ENCODE measurements around the gene BBS2. TPM values are rescaled to one million over a fixed set of nuclear protein-coding genes. Genes with fewer than 3 reads are reported as not detected.
A peak's percentile ranks its signal among the peaks of the same experiment; 100 is the strongest.

Gene BBS2
- total RNA-seq, 1 donor = 62.2 TPM

GRCh38 chr16:56513972-56514371 is 5.9 kb downstream of the BBS2 start:
- peaks cover 28% of the 10 kb centered on the region for H4K20me1 ChIP-seq (ENCODE audit: insufficient read depth, low read length)
- DNase-seq (ENCODE audit: insufficient read length, low spot score, missing footprints) = peak; percentile 60
- H3K36me3 ChIP-seq (ENCODE audit: insufficient read depth, low read length) = peaks cover 13% of the 10 kb centered on the region
- peaks cover 14% of the 10 kb centered on the region for H3K4me1 ChIP-seq (ENCODE audit: insufficient read depth, low read length)
- H3K9me3 ChIP-seq (ENCODE audit: low read depth, low read length) = no peaks in the 10 kb centered on the region
- H3K79me2 ChIP-seq (ENCODE audit: insufficient read depth, low read length) = peaks cover 63% of the 10 kb centered on the region
- H3K27ac ChIP-seq (ENCODE audit: low read depth, low read length) = no peak overlapping the region
- no peak overlapping the region for H3K4me3 ChIP-seq (ENCODE audit: insufficient read depth, low read length)
- no peaks in the 10 kb centered on the region for H3K27me3 ChIP-seq (ENCODE audit: insufficient read depth, low read length)
- TF ChIP-seq, protein P1, sequence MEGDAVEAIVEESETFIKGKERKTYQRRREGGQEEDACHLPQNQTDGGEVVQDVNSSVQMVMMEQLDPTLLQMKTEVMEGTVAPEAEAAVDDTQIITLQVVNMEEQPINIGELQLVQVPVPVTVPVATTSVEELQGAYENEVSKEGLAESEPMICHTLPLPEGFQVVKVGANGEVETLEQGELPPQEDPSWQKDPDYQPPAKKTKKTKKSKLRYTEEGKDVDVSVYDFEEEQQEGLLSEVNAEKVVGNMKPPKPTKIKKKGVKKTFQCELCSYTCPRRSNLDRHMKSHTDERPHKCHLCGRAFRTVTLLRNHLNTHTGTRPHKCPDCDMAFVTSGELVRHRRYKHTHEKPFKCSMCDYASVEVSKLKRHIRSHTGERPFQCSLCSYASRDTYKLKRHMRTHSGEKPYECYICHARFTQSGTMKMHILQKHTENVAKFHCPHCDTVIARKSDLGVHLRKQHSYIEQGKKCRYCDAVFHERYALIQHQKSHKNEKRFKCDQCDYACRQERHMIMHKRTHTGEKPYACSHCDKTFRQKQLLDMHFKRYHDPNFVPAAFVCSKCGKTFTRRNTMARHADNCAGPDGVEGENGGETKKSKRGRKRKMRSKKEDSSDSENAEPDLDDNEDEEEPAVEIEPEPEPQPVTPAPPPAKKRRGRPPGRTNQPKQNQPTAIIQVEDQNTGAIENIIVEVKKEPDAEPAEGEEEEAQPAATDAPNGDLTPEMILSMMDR (IDR thresholded peaks at IDR 0.05; ENCODE audit: extremely low read depth, low read depth, low read length) = peak; percentile 75
- H2AFZ ChIP-seq (ENCODE audit: low read length) = no peak overlapping the region
- H3K4me2 ChIP-seq (ENCODE audit: insufficient read depth, low read length) = no peak overlapping the region

DNA sequence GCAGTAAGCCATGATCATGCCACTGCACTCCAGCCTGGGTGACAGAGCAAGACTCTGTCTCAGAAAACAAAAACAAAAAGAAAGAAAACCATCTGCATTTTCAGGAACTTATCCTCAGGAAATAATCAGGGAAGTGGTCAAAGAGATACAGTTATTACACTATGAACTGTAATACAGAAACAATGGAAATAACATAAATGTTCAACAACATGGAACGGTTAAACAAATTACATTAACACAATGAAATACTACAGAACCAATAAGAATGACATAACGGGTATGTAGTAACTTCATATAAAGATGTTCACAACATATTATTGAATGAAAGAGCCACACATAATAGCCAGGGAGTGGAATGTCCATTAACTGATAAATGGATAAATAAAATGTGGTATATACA is 6.7 kb downstream of the BBS2 start:
- no peak overlapping the region for H3K27ac ChIP-seq (ENCODE audit: low read depth, low read length)
- no peaks in the 10 kb centered on the region for H3K27me3 ChIP-seq (ENCODE audit: insufficient read depth, low read length)
- H3K79me2 ChIP-seq (ENCODE audit: insufficient read depth, low read length) = peaks cover 56% of the 10 kb centered on the region
- H3K4me2 ChIP-seq (ENCODE audit: insufficient read depth, low read length) = no peak overlapping the region
- no peak for DNase-seq (ENCODE audit: insufficient read length, low spot score, missing footprints)
- TF ChIP-seq, protein P1 (IDR thresholded peaks at IDR 0.05; ENCODE audit: extremely low read depth, low read depth, low read length) = no peak
- H2AFZ ChIP-seq (ENCODE audit: low read length) = no peak overlapping the region
- H3K9me3 ChIP-seq (ENCODE audit: low read depth, low read length) = no peaks in the 10 kb centered on the region
- H3K4me1 ChIP-seq (ENCODE audit: insufficient read depth, low read length) = peaks cover 7% of the 10 kb centered on the region
- no peak overlapping the region for H3K4me3 ChIP-seq (ENCODE audit: insufficient read depth, low read length)
- peaks cover 24% of the 10 kb centered on the region for H4K20me1 ChIP-seq (ENCODE audit: insufficient read depth, low read length)
- H3K36me3 ChIP-seq (ENCODE audit: insufficient read depth, low read length) = peaks cover 17% of the 10 kb centered on the region

DNA sequence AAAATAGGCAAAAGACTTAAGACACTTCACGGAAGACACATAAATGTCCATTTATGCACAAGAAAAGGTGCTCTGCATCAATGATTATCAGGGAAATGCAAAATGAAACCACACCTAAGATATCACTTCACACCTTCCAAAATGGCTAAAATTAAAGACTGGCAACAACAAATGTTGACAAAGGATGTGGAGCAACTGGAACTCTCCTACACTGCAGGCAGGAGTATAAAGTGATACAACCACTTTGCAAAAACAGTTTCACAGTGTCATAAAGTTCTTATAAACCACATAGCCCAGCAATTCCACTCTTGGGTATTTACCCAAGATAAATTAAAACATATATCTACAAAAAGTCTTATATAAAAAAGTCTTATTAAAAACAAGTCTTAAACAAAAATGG is 7.8 kb downstream of the BBS2 start:
- Histone ChIP-seq H4K20me1 (ENCODE audit: insufficient read depth, low read length) (peaks cover 15% of the 10 kb centered on the region), H3K9me3 (ENCODE audit: low read depth, low read length) (no peaks in the 10 kb centered on the region), H2AFZ (ENCODE audit: low read length) (no peak overlapping the region), H3K4me2 (ENCODE audit: insufficient read depth, low read length) (no peak overlapping the region), H3K4me3 (ENCODE audit: insufficient read depth, low read length) (no peak overlapping the region), H3K27me3 (ENCODE audit: insufficient read depth, low read length) (no peaks in the 10 kb centered on the region), H3K36me3 (ENCODE audit: insufficient read depth, low read length) (peaks cover 17% of the 10 kb centered on the region), H3K27ac (ENCODE audit: low read depth, low read length) (no peak overlapping the region), H3K79me2 (ENCODE audit: insufficient read depth, low read length) (peaks cover 46% of the 10 kb centered on the region), H3K4me1 (ENCODE audit: insufficient read depth, low read length) (peaks cover 8% of the 10 kb centered on the region)
- no peak for DNase-seq (ENCODE audit: insufficient read length, low spot score, missing footprints)
- TF ChIP-seq, protein P1 (IDR thresholded peaks at IDR 0.05; ENCODE audit: extremely low read depth, low read depth, low read length) = no peak

- TF ChIP-seq, protein P1 (IDR thresholded peaks at IDR 0.05; ENCODE audit: extremely low read depth, low read depth, low read length) = no peak
- Histone ChIP-seq H3K4me2 (ENCODE audit: insufficient read depth, low read length) (no peak overlapping the region), H3K4me1 (ENCODE audit: insufficient read depth, low read length) (peaks cover 14% of the 10 kb centered on the region), H3K9me3 (ENCODE audit: low read depth, low read length) (no peaks in the 10 kb centered on the region), H3K4me3 (ENCODE audit: insufficient read depth, low read length) (no peak overlapping the region), H3K27me3 (ENCODE audit: insufficient read depth, low read length) (no peaks in the 10 kb centered on the region), H2AFZ (ENCODE audit: low read length) (no peak overlapping the region), H4K20me1 (ENCODE audit: insufficient read depth, low read length) (peaks cover 12% of the 10 kb centered on the region), H3K36me3 (ENCODE audit: insufficient read depth, low read length) (peaks cover 22% of the 10 kb centered on the region), H3K27ac (ENCODE audit: low read depth, low read length) (no peak overlapping the region), H3K79me2 (ENCODE audit: insufficient read depth, low read length) (peaks cover 33% of the 10 kb centered on the region)
- no peak for DNase-seq (ENCODE audit: insufficient read length, low spot score, missing footprints)
These were observed 9.3 kb downstream of the BBS2 start for GRCh38 chr16:56510544-56510943.
